Measurements from ENCODE around the gene CRYBA4. TPM values are rescaled to one million over a fixed set of nuclear protein-coding genes. Genes with fewer than 3 reads are reported as not detected.
A peak's percentile ranks its signal among the peaks of the same experiment; 100 is the strongest.

CRYBA4 gene
- polyA plus RNA-seq, 1 donor from 2014 or later = not detected

- Mint-ChIP-seq H3K4me3 (peak overlapping the region; percentile 96 to 99 (median 98)), H3K27me3 (peaks cover 2% of the 10 kb centered on the region), H3K9me3 (no peaks in the 10 kb centered on the region), H3K4me1 (peaks cover 48 to 67% (median 59%) of the 10 kb centered on the region in 3 donors), H3K27ac (peak overlapping the region; percentile 97 to 100 (median 98)), H3K36me3 (no peaks in the 10 kb centered on the region)
Measured at GRCh38 chr22:26671317-26672059, 49.7 kb downstream of the CRYBA4 start.

GRCh38 chr22:26672060-26672471 lies 50.3 kb downstream of the CRYBA4 start:
- H3K36me3 Mint-ChIP-seq = no peaks in the 10 kb centered on the region
- peaks cover 2% of the 10 kb centered on the region for H3K27me3 Mint-ChIP-seq

DNA sequence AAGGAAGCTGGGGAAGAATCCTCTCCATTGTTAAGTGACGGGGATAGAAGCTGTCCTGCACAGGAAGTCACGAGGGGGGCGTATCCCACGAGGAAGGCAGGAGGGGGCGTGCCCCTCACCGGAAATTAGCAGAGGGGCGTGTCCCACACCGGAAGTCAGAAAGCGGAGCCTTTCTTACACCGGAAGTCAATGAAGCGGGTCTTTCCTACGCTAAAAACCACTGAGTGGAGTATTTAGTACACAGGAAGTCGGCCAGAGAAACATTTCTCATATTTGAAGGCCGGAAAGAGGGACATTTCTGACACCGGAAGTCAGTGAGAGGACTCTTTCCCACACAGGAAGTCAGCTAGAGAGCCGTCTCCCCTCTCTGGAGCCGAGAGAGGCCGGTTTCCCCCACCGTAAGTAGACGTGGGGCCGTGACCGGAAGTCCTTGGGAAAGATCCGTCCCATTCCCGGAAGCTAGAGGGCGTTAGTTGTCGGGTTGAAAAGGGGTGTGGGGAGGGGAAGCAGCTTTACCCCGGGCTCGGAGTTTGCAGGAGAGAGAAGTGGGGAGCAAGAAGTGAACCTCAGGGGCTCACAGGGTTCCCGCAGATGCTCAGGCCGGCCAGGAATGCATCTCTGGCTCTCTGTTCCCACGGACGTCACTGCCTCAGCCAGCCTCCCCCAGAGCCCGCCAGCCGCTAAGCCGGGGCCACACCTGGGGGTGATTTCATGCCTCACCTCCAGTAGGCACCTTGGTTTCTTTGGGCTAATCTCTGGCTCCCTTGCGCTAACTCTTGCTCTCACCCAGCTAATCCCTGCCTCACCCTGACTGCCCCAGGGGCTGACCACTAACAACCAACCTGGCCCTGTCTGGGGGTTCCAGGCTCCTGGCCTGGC lies 51.1 kb downstream of the CRYBA4 start:
- Mint-ChIP-seq H3K4me3 (peak overlapping the region; percentile 96 to 99 (median 98)), H3K36me3 (no peaks in the 10 kb centered on the region), H3K27ac (peak overlapping the region; percentile 98 to 100 (median 99)), H3K4me1 (peaks cover 44 to 66% (median 58%) of the 10 kb centered on the region in 3 donors), H3K27me3 (peaks cover 2% of the 10 kb centered on the region), H3K9me3 (no peaks in the 10 kb centered on the region)

More at GRCh38 chr22:26672060-26672471, 50.3 kb downstream of the CRYBA4 start:
- Mint-ChIP-seq H3K4me3 (peak overlapping the region; percentile 96 to 99 (median 98)), H3K4me1 (peaks cover 48 to 66% (median 59%) of the 10 kb centered on the region in 3 donors), H3K9me3 (no peaks in the 10 kb centered on the region), H3K27ac (peak overlapping the region; percentile 98 to 100 (median 99))

DNA sequence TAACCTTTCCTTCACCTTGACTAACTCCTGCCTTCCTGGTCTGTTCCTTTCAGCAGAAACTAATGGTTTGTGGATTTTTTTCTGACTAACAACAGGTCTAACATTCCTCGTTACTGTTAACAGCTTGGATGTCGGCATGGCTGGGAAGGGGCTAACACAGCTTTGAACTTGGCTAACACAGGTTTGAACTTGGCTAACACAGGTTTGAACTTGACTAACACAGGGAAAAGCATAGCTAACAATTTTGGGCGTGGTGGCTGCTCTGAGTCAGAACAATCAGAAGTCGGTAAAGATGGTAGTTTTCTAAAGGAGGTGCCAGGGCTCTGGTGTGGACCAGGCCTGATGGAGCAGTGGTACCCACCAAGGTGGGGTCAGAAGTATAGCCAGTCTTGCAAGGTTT lies 51.7 kb downstream of the CRYBA4 start:
- Mint-ChIP-seq H3K27ac (peak overlapping the region; percentile 98 to 100 (median 99)), H3K4me1 (peaks cover 49 to 71% (median 62%) of the 10 kb centered on the region in 3 donors), H3K36me3 (no peaks in the 10 kb centered on the region), H3K4me3 (peak overlapping the region; percentile 96 to 99 (median 98)), H3K9me3 (no peaks in the 10 kb centered on the region), H3K27me3 (peaks cover 2% of the 10 kb centered on the region)

DNA sequence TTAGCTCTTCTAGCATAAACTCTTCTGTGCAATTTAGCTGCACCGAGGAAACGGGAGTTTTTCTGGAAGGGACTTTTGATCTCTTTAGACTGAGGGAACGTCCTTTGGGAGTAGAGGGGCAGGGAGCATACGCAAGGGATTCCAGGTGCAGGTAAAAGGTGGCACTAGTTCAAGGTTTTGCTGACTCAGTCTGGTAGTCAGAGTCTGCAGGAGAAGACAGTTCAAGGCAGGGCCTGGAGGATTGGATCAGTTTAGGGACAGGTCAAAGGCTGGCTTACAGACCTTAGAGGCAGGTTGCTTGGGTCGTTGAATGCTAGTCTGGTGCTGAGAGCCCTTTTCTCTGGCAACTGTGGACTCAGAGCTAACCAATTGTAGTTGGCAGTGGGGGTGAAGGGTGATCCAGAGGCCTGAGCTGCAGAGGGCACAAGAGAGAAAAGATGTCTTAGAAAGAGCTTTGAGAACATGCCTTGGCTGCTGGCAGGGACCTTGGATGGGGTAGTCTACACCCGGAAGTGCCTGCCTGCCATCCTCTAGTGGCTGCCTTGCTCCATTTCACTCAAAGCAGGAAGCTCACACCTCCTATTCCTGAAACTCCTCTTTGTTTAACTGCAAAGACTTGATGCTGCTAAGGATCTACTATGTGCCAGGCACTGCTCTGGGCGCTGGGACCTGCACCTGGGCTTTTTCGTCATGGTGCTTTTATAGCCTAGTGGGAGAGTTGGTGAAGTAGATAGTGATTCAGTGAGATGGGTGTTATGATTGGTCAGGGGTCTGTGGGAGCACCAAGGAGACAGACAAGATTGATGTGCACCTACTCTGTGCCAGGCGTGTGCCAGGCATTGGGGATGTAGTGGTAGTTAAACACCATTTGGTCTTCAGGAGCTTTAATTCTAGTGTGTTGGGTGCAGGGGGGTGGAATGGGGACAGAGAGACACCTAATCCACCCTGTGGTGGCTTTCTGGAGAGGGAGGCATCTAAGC lies 52.7 kb downstream of the CRYBA4 start:
- Mint-ChIP-seq H3K9me3 (no peaks in the 10 kb centered on the region), H3K27ac (peak overlapping the region; percentile 98 to 100 (median 99)), H3K4me3 (peak overlapping the region; percentile 96 to 99 (median 98)), H3K4me1 (peaks cover 53 to 71% (median 62%) of the 10 kb centered on the region in 3 donors), H3K27me3 (peaks cover 2% of the 10 kb centered on the region), H3K36me3 (no peaks in the 10 kb centered on the region)

GRCh38 chr22:26675687-26676268 lies 54.0 kb downstream of the CRYBA4 start:
- H3K36me3 Mint-ChIP-seq = no peaks in the 10 kb centered on the region

GRCh38 chr22:26677217-26677616 lies 55.5 kb downstream of the CRYBA4 start:
- Mint-ChIP-seq H3K36me3 (peaks cover 4% of the 10 kb centered on the region), H3K27me3 (no peaks in the 10 kb centered on the region), H3K4me3 (peak overlapping the region in 1 of 4 donors; percentile 74), H3K4me1 (peaks cover 34 to 51% (median 46%) of the 10 kb centered on the region in 3 donors), H3K9me3 (no peaks in the 10 kb centered on the region), H3K27ac (peak overlapping the region in 1 of 3 donors; percentile 72)

More at GRCh38 chr22:26675687-26676268, 54.0 kb downstream of the CRYBA4 start:
- Mint-ChIP-seq H3K4me3 (peak overlapping the region in 1 of 4 donors; percentile 99), H3K27me3 (peaks cover under 1% of the 10 kb centered on the region), H3K9me3 (no peaks in the 10 kb centered on the region), H3K27ac (peak overlapping the region; percentile 13 to 100 (median 99)), H3K4me1 (peaks cover 49 to 66% (median 58%) of the 10 kb centered on the region in 3 donors)

GRCh38 chr22:26679003-26679629 lies 57.4 kb downstream of the CRYBA4 start:
- no peaks in the 10 kb centered on the region for H3K9me3 Mint-ChIP-seq
- peak overlapping the region in 2 of 3 donors; percentile 5 to 8 for H3K27ac Mint-ChIP-seq
- peaks cover 25 to 44% (median 33%) of the 10 kb centered on the region in 3 donors for H3K4me1 Mint-ChIP-seq
- H3K4me3 Mint-ChIP-seq = peak overlapping the region in 1 of 4 donors; percentile 5
- H3K36me3 Mint-ChIP-seq = peaks cover 7% of the 10 kb centered on the region
- H3K27me3 Mint-ChIP-seq = no peaks in the 10 kb centered on the region

Other genes starting within 250 kb of the CRYBA4 start
- gene ASPHD2, start 192.7 kb upstream of the CRYBA4 start, polyA plus RNA-seq = 5.7 TPM
- gene HPS4, start 138.2 kb upstream of the CRYBA4 start, polyA plus RNA-seq = 19.8 TPM
- gene SRRD, start 138.1 kb upstream of the CRYBA4 start, polyA plus RNA-seq = 23.1 TPM
- gene TFIP11, start 109.5 kb upstream of the CRYBA4 start, polyA plus RNA-seq = 32.3 TPM
- 34.7 TPM for gene TPST2, start 31.8 kb upstream of the CRYBA4 start, polyA plus RNA-seq
- 1.0 TPM for gene CRYBB1, start 3.9 kb upstream of the CRYBA4 start, polyA plus RNA-seq
- gene MIAT, start 35.6 kb downstream of the CRYBA4 start, polyA plus RNA-seq = 0.93 TPM